Measurements from ENCODE around the gene ZNF99. TPM values are rescaled to one million over a fixed set of nuclear protein-coding genes. Genes with fewer than 3 reads are reported as not detected.
"Not testable (repeated sequence)": the region's sequence is repeated elsewhere in the genome, so short reads cannot be mapped to it uniquely, and the experiment has no call there.

Gene ZNF99
- total and polyA plus RNA-seq, 2 experiments from 2014 or later = 0.03 TPM; not detected in 1

GRCh38 chr19:22797040-22797439 is 13.1 kb upstream of the ZNF99 start (continued):
- TF ChIP-seq ETS1 (IDR thresholded peaks at IDR 0.05) = no peak
- no peak for TF ChIP-seq ZNF331 (CRISPR knock-in tag; IDR thresholded peaks at IDR 0.05; ENCODE audit: low read depth)
- no peak for TF ChIP-seq STAT1 (IDR thresholded peaks at IDR 0.05; ENCODE audit: unreplicated experiment)
- no peak for TF ChIP-seq CREB1 (CRISPR knock-in tag; IDR thresholded peaks at IDR 0.05; ENCODE audit: low read depth)
- no peak for TF ChIP-seq EZH2 (IDR thresholded peaks at IDR 0.05; ENCODE audit: low read depth, unreplicated experiment)
- TF ChIP-seq ZNF114 (CRISPR knock-in tag; IDR thresholded peaks at IDR 0.05) = no peak
- no peak for TF ChIP-seq EZH2phosphoT487 (IDR thresholded peaks at IDR 0.05; ENCODE audit: unreplicated experiment)
- no peak for TF ChIP-seq NANOG (IDR thresholded peaks at IDR 0.05; ENCODE audit: borderline replicate concordance)
- no peak for TF ChIP-seq CTCF (conservative IDR thresholded peaks at IDR 0.05; ENCODE audit: low read depth in 2 of 2)
- TF ChIP-seq REST (IDR thresholded peaks at IDR 0.05; ENCODE audit: unreplicated experiment) = no peak
- no peak for TF ChIP-seq JUNB (IDR thresholded peaks at IDR 0.05; ENCODE audit: unreplicated experiment)

- ATAC-seq, H2AFZ ChIP-seq, H3K4me3 Mint-ChIP-seq: not testable (repeated sequence)
Measured at GRCh38 chr19:22792863-22793262, 8.9 kb upstream of the ZNF99 start.

More at GRCh38 chr19:22792863-22793262, 8.9 kb upstream of the ZNF99 start:
- H3K4me2 ChIP-seq; H3K79me2 ChIP-seq (replicated peaks; ENCODE audit: insufficient read depth); H3K27ac ChIP-seq (ENCODE audit: low read depth); H3K4me3 ChIP-seq; H3K4me1 ChIP-seq (ENCODE audit: insufficient read depth); H3K9me2 ChIP-seq (ENCODE audit: insufficient read depth); H3K27me3 Mint-ChIP-seq (ENCODE audit: insufficient read depth, low read depth, poor library complexity); H4K20me1 ChIP-seq (replicated peaks; ENCODE audit: insufficient read depth); H3K27ac Mint-ChIP-seq; DNase-seq (ENCODE audit: low spot score); H3F3A ChIP-seq (replicated peaks; ENCODE audit: low read depth); H3K27me3 ChIP-seq (ENCODE audit: insufficient read depth); H3K4me1 Mint-ChIP-seq: not testable (repeated sequence)
- peaks cover 86% of the 10 kb centered on the region for H3K9me3 Mint-ChIP-seq
- H3K36me3 ChIP-seq (ENCODE audit: insufficient read depth) = peaks cover 12% of the 10 kb centered on the region
- peaks cover 32% of the 10 kb centered on the region for H3K36me3 Mint-ChIP-seq (ENCODE audit: low read depth)

Data from GM23338 (cell line).